Measurements from ENCODE around the gene IL18R1.

The IL18R1 gene

GRCh38 chr2:102344397-102344796 lies 11.2 kb upstream of the IL18R1 start:
- no peak for TF ChIP-seq CTCF (IDR thresholded peaks at IDR 0.05; ENCODE audit: borderline replicate concordance, control extremely low read depth, extremely low read depth, insufficient read depth, missing control alignments)
- no peak for DNase-seq (ENCODE audit: low spot score)
- in situ Hi-C loops (cut with MboI; ENCODE audit: low sequenced_read_pairs, unreplicated experiment): no loop called here

- no peak for DNase-seq (ENCODE audit: low spot score)
- no peak for TF ChIP-seq CTCF (IDR thresholded peaks at IDR 0.05; ENCODE audit: borderline replicate concordance, control extremely low read depth, extremely low read depth, insufficient read depth, missing control alignments)
- in situ Hi-C loops (cut with MboI; ENCODE audit: low sequenced_read_pairs, unreplicated experiment): no loop called here
Measured at GRCh38 chr2:102345329-102345920, 10.2 kb upstream of the IL18R1 start.

- in situ Hi-C loops (cut with MboI; ENCODE audit: low sequenced_read_pairs, unreplicated experiment): no loop called here
- no peak for DNase-seq (ENCODE audit: low spot score)
- TF ChIP-seq CTCF (IDR thresholded peaks at IDR 0.05; ENCODE audit: borderline replicate concordance, control extremely low read depth, extremely low read depth, insufficient read depth, missing control alignments): no peak
Measured at GRCh38 chr2:102346381-102347130, 9.0 kb upstream of the IL18R1 start.

GRCh38 chr2:102350137-102350793 lies 5.3 kb upstream of the IL18R1 start:
- no peak for TF ChIP-seq CTCF (IDR thresholded peaks at IDR 0.05; ENCODE audit: borderline replicate concordance, control extremely low read depth, extremely low read depth, insufficient read depth, missing control alignments)
- in situ Hi-C loops (cut with MboI; ENCODE audit: low sequenced_read_pairs, unreplicated experiment): loop anchor here (10.0 kb wide), 1 partner anchor 95 kb away; no protein-coding TSS in a partner anchor
- no peak for DNase-seq (ENCODE audit: low spot score)

- in situ Hi-C loops (cut with MboI; ENCODE audit: low sequenced_read_pairs, unreplicated experiment): loop anchor here (10.0 kb wide), 1 partner anchor 102 kb away; no protein-coding TSS in a partner anchor
- DNase-seq (ENCODE audit: low spot score): no peak
- no peak for TF ChIP-seq CTCF (IDR thresholded peaks at IDR 0.05; ENCODE audit: borderline replicate concordance, control extremely low read depth, extremely low read depth, insufficient read depth, missing control alignments)
Measured at GRCh38 chr2:102356381-102356712, 751 bp downstream of the IL18R1 start.

- no peak for TF ChIP-seq CTCF (IDR thresholded peaks at IDR 0.05; ENCODE audit: borderline replicate concordance, control extremely low read depth, extremely low read depth, insufficient read depth, missing control alignments)
- in situ Hi-C loops (cut with MboI; ENCODE audit: low sequenced_read_pairs, unreplicated experiment): loop anchor here (10.0 kb wide), 1 partner anchor 102 kb away; no protein-coding TSS in a partner anchor
Measured at GRCh38 chr2:102356741-102357140, 1.1 kb downstream of the IL18R1 start.

More at GRCh38 chr2:102356741-102357140, 1.1 kb downstream of the IL18R1 start:
- no peak for DNase-seq (ENCODE audit: low spot score)

All from GM13976 (cell line).